Epithelial cell of esophagus (primary cell): ENCODE results near the gene NUDT5.

Source experiments
- DNase-seq: peaks from one replicate; pipeline ENCODE4 v3.0.0; 2010; ENCODE audit warnings: low read depth
- H3K4me3 ChIP-seq: 2 replicates; pipeline ENCODE4 v1.5.1; 2011; ENCODE audit warnings: mild to moderate bottlenecking, low read length, control low read depth
- TF ChIP-seq, protein P1 (sequence below): IDR thresholded peaks from 2 replicates; pipeline ENCODE4 v1.5.1; 2011; ENCODE audit warnings: low read depth, mild to moderate bottlenecking, low read length, control low read depth, inconsistent platforms; ENCODE audit not compliant: insufficient read depth; ENCODE audit errors: missing control alignments

The NUDT5 gene

GRCh38 chr10:12214763-12215218 is 19.1 kb upstream of the NUDT5 start:
- no peak overlapping the region for H3K4me3 ChIP-seq
- TF ChIP-seq, protein P1, sequence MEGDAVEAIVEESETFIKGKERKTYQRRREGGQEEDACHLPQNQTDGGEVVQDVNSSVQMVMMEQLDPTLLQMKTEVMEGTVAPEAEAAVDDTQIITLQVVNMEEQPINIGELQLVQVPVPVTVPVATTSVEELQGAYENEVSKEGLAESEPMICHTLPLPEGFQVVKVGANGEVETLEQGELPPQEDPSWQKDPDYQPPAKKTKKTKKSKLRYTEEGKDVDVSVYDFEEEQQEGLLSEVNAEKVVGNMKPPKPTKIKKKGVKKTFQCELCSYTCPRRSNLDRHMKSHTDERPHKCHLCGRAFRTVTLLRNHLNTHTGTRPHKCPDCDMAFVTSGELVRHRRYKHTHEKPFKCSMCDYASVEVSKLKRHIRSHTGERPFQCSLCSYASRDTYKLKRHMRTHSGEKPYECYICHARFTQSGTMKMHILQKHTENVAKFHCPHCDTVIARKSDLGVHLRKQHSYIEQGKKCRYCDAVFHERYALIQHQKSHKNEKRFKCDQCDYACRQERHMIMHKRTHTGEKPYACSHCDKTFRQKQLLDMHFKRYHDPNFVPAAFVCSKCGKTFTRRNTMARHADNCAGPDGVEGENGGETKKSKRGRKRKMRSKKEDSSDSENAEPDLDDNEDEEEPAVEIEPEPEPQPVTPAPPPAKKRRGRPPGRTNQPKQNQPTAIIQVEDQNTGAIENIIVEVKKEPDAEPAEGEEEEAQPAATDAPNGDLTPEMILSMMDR: peak; percentile 56
- peak; percentile 62 for DNase-seq

GRCh38 chr10:12214093-12214492 is 18.4 kb upstream of the NUDT5 start:
- no peak overlapping the region for H3K4me3 ChIP-seq
- DNase-seq: no peak
- TF ChIP-seq, protein P1: no peak

DNA sequence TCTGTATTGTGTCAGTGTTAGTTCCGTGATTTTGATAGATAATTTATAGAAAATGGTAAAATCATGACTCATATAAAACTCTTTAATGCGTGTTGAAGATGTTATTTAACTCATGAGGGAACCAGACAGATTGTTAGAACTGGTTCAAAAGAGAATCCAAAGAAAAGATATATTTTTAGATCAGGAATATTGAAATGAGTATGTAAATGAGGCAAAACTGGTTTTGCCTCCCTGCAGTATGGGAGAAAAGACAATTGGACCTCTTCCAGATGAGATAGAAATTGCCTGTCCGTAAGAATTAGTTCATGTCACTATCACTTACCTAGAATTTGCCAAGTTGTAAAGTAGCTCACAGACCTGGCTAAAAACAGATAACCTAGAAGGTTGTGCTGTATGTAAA is 17.9 kb upstream of the NUDT5 start:
- H3K4me3 ChIP-seq: no peak overlapping the region
- TF ChIP-seq, protein P1: no peak

GRCh38 chr10:12212454-12212853 is 16.8 kb upstream of the NUDT5 start:
- TF ChIP-seq, protein P1: no peak
- no peak for DNase-seq
- no peak overlapping the region for H3K4me3 ChIP-seq

More for the DNA sequence above, 17.9 kb upstream of the NUDT5 start:
- no peak for DNase-seq

DNA sequence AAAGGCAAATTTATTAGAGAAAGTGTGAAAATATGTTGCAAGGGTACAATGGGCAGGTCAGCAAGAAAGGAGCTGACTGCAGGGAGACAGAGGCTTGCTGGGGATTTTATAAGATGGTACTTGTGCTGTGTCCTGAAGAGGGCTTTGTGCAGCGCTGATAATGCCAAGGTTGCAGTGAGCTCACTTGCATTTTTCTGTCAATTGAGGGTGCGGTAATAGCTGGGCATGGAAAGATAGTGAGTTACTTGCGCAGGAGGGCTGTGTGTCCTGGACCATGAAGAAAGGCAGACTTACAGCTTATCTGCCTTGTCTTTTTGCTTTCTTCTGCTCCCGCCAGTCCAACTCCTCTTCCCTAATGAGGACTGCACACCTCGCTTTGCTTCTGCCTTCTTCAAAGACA is 12.8 kb upstream of the NUDT5 start:
- no peak for DNase-seq
- no peak overlapping the region for H3K4me3 ChIP-seq
- TF ChIP-seq, protein P1: no peak

GRCh38 chr10:12207114-12207513 is 11.4 kb upstream of the NUDT5 start:
- no peak for DNase-seq
- TF ChIP-seq, protein P1: no peak
- H3K4me3 ChIP-seq: no peak overlapping the region

DNA sequence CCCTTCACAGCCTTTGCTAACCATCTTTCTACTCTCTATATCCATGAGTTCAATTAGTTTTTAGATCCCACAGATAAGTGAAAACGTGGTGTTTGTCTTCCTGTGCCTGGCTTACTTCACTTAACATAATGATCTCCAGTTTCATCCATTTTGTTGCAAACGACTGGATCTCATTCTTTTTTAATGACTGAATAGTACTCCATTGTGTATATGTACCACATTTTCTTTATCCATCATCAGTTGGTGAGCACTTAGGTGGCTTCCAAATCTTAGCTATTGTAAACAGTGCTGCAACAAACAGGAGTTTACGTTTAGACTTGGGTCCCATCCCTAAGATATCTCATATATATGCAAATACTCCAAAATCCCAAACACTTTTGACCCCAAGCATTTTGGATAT is 9.4 kb upstream of the NUDT5 start:
- H3K4me3 ChIP-seq: no peak overlapping the region
- TF ChIP-seq, protein P1: no peak
- no peak for DNase-seq
